ENCODE results near the gene ZDHHC1. TPM values are rescaled to one million over a fixed set of nuclear protein-coding genes. Genes with fewer than 3 reads are reported as not detected.
"Not testable (repeated sequence)": the region's sequence is repeated elsewhere in the genome, so short reads cannot be mapped to it uniquely, and the experiment has no call there.

The ZDHHC1 gene
- total RNA-seq, 2 experiments from 2014 or later = 0.58 to 0.98 TPM

DNA sequence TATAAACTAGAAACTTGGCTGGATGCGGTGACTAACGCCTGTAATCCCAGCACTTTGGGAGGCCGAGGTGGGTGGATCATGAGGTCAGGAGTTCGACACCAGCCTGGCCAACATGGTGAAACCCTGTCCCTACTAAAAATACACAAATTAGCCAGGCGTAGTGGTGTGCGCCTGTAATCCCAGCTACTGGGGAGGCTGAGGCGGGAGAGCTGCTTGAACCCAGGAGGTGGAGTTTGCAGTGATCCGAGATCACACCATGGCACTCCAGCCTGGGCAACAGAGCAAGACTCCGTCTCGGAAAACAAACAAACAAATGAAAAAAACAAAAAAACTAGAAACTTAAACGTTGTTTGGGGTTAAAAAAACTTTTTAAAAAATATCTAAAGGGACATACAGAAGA, 40.3 kb downstream of the ZDHHC1 start:
- DNase-seq; ATAC-seq; H3K27me3 Mint-ChIP-seq; H3K9me3 Mint-ChIP-seq (ENCODE audit: low read depth); intact Hi-C loops (cut with DNase I, micrococcal nuclease); CTCF ChIA-PET; H3K27ac Mint-ChIP-seq; H3K36me3 Mint-ChIP-seq (ENCODE audit: low read depth); POLR2A ChIA-PET; H3K4me3 Mint-ChIP-seq; H3K4me1 Mint-ChIP-seq: not testable (repeated sequence)

DNA sequence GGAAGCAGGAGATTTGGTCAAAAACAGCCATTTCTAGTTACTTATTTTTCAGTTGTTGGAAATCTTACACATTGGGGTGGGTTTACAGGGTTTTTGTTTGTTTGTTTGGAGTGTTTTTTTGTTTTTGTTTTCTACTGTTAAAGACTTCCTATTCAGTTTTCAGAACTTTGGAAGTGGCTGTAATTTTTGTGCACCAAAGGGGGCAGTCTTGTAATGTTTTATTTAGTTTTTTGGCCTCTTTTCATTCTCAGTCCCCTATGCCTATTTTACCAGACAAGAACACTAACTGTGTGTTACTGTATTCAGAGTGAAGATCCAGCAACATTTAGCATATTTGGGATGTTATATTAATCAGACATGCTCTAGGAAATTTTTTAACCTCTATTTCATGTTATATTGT, 43.6 kb downstream of the ZDHHC1 start:
- Mint-ChIP-seq H3K4me3 (no peak overlapping the region), H3K27ac (no peak overlapping the region), H3K9me3 (ENCODE audit: low read depth) (no peaks in the 10 kb centered on the region), H3K36me3 (ENCODE audit: low read depth) (no peaks in the 10 kb centered on the region), H3K27me3 (peaks cover 7% of the 10 kb centered on the region), H3K4me1 (no peaks in the 10 kb centered on the region)
- no peak for ATAC-seq
- intact Hi-C loops (cut with DNase I, micrococcal nuclease) = no loop called here
- POLR2A ChIA-PET = interaction anchor here (0.7 kb wide), 1 partner anchor 19 kb away, joined by 7 read pairs; no protein-coding TSS in a partner anchor
- DNase-seq = no peak
- CTCF ChIA-PET = interaction anchor here (0.7 to 2.3 kb wide), 9 partner anchors 13 to 96 kb away, joined by 3 to 6 read pairs (median 4); partner anchors contain the start of gene ZDHHC1

DNA sequence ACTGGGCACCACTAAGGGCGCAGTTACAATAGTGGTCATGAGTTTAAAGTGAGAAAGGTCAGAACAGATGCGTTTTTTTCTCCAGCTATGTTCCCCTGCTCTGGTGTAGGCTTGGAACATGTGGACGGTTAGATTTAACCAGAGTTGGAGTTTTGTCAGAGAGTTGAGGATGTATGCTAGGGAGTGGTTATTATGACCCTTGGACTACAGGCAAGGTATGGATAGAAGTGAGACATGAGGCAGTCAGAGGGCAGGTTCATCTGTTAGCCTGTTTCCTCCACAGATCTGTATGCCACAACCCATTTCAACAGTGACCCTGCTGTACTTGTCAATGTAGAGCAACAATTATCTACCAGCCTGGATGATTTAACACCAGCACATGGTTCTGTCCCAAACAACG, 45.6 kb downstream of the ZDHHC1 start:
- DNase-seq (no peak), ATAC-seq (no peak)
- ChIA-PET POLR2A (no interaction called here), CTCF (interaction anchor here (0.6 kb wide), 1 partner anchor 19 kb away, joined by 3 read pairs; no protein-coding TSS in a partner anchor)
- Mint-ChIP-seq H3K36me3 (ENCODE audit: low read depth) (no peaks in the 10 kb centered on the region), H3K27me3 (peaks cover 4% of the 10 kb centered on the region), H3K4me1 (peaks cover 2% of the 10 kb centered on the region), H3K27ac (no peak overlapping the region), H3K4me3 (no peak overlapping the region), H3K9me3 (ENCODE audit: low read depth) (no peaks in the 10 kb centered on the region)
- intact Hi-C loops (cut with DNase I, micrococcal nuclease) = no loop called here

DNA sequence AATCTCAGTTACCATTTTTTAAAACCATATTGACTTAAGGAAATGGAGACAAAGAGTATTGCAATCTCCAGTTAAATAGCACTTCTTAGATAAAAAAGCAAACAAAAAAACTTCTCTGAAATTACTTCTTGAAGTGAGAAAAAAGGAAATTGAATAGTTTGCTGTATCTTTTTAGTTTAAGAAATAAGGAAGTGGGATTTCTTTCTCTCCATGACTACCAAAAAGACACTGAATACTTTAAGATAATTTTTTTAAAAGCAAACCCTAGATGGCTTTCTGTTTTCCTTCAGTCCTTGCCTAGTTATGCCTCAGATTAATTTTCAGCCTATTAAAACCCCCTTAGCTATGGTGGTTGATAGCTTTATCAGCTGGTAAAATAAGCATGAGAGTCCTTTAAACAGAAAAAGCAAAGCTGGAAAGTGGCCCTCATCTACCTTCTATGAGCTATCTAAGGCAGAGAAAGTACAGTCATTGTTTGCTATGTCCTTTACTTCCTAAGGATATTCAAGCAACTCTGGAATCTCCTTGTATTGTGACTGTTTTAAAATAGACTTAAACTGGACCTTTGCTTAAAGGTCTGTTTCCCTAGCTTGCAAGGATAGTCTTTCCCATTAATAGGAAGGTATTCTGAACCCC, 51.6 kb downstream of the ZDHHC1 start:
- no peak overlapping the region for H3K27ac Mint-ChIP-seq
- H3K27me3 Mint-ChIP-seq = no peaks in the 10 kb centered on the region
- DNase-seq (no peak), ATAC-seq (no peak)
- ChIA-PET CTCF (interaction anchor here (1.1 to 1.5 kb wide), 2 partner anchors 8 to 35 kb away, joined by 3 to 4 read pairs; no protein-coding TSS in a partner anchor), POLR2A (interaction anchor here (0.6 kb wide), 1 partner anchor 597 kb away, joined by 3 read pairs; no protein-coding TSS in a partner anchor)
- H3K36me3 Mint-ChIP-seq (ENCODE audit: low read depth) = no peaks in the 10 kb centered on the region
- intact Hi-C loops (cut with DNase I, micrococcal nuclease) = loop anchor here in 1 of 2 experiments (2.0 to 10.0 kb wide), 3 partner anchors 16 to 220 kb away; no protein-coding TSS in a partner anchor
- H3K4me3 Mint-ChIP-seq = no peak overlapping the region
- H3K4me1 Mint-ChIP-seq = peaks cover 8% of the 10 kb centered on the region
- no peaks in the 10 kb centered on the region for H3K9me3 Mint-ChIP-seq (ENCODE audit: low read depth)

DNA sequence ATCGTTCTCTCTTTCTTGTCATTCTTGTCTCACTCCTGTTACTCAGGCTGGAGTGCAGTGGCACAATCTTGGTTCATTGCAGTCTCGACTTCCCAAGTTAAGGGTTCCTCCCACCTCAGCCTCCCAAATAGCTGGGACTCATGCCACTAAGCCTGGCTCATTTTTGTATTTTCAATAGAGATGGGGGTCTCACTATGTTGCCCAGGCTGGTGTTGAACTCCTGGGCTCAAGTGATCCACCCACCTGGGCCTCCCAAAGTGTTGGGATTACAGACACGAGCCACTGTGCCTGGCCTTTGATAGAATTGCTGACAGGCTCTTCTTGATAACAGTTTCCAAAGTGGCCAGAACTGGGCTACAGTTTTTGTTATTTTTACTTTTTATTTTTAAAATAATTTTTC, 55.2 kb downstream of the ZDHHC1 start:
- no peak overlapping the region for H3K27ac Mint-ChIP-seq
- H3K4me3 Mint-ChIP-seq = no peak overlapping the region
- DNase-seq (no peak), ATAC-seq (no peak)
- ChIA-PET CTCF (no interaction called here), POLR2A (no interaction called here)
- H3K36me3 Mint-ChIP-seq (ENCODE audit: low read depth) = no peaks in the 10 kb centered on the region
- peaks cover 10% of the 10 kb centered on the region for H3K4me1 Mint-ChIP-seq
- peaks cover 5% of the 10 kb centered on the region for H3K27me3 Mint-ChIP-seq
- H3K9me3 Mint-ChIP-seq (ENCODE audit: low read depth) = no peaks in the 10 kb centered on the region
- intact Hi-C loops (cut with DNase I, micrococcal nuclease) = loop anchor here in 1 of 2 experiments (10.0 kb wide), 1 partner anchor 224 kb away; no protein-coding TSS in a partner anchor

DNA sequence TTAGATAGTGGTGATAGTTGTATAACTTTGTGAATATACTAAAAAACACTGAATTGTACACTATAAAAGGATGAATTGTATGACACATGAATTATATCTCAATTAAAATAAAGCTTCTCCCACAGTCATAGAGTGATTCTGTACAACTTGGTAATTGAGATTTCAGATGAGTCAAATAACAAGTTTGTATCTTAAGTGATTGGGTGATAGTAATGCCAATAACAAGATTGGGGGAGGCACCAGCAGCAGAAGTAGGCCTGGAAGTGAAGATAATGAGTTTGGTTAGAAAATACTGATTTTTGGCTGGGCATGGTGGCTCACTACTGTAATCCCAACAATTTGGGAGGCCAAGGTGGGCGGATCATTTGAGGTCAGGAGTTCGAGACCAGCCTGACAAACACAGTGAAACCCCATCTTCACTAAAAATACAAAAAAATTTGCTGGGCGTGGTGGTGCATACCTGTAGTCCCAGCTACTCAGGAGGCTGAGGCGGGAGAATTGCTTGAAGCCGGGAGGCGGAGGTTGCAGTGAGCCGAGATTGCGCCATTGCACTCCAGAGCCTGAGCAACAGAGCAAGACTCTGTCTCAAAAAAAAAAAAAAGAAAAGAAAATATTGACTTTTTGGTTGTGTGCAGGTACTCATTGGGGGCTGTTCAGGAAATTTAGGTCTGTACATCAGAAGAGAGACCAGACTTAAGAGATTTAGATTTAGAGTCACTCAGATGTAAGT, 56.6 kb downstream of the ZDHHC1 start:
- H3K27me3 Mint-ChIP-seq; H3K9me3 Mint-ChIP-seq (ENCODE audit: low read depth); H3K4me1 Mint-ChIP-seq; DNase-seq; H3K4me3 Mint-ChIP-seq; H3K27ac Mint-ChIP-seq; H3K36me3 Mint-ChIP-seq (ENCODE audit: low read depth); ATAC-seq: not testable (repeated sequence)
- POLR2A ChIA-PET = interaction anchor here (0.7 kb wide), 1 partner anchor 67 kb away, joined by 4 read pairs; no protein-coding TSS in a partner anchor
- intact Hi-C loops (cut with DNase I, micrococcal nuclease) = loop anchor here in 1 of 2 experiments (10.0 kb wide), 2 partner anchors 225 to 325 kb away; no protein-coding TSS in a partner anchor
- CTCF ChIA-PET = interaction anchor here (0.9 kb wide), 1 partner anchor 13 kb away, joined by 4 read pairs; no protein-coding TSS in a partner anchor

DNA sequence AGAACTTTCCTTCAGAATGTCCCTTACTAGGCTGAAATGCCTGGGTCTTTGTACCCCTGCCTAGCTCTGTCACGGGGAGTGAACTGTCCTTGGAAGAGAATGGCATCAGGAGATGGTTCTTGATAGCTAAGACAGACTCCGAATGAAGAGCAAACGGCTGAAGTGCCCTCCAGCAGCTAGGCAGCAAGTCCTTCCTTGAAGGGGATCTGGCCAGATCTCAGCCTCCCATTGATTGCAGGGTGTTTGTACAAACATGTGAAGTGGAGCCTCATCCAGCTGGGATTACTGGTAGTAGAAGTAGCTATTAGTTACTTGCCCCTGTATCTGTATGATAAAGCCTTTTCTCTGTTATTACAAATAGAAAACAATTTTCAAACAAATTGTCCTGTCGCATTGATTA, 58.7 kb downstream of the ZDHHC1 start:
- Mint-ChIP-seq H3K4me3 (no peak overlapping the region), H3K27me3 (peaks cover 6% of the 10 kb centered on the region), H3K4me1 (peaks cover 2% of the 10 kb centered on the region), H3K9me3 (ENCODE audit: low read depth) (no peaks in the 10 kb centered on the region), H3K27ac (no peak overlapping the region), H3K36me3 (ENCODE audit: low read depth) (no peaks in the 10 kb centered on the region)
- intact Hi-C loops (cut with DNase I, micrococcal nuclease) = loop anchor here in 1 of 2 experiments (2.0 to 10.0 kb wide), 2 partner anchors 21 to 327 kb away; no protein-coding TSS in a partner anchor
- ATAC-seq (no peak), DNase-seq (no peak)
- ChIA-PET CTCF (interaction anchor here (0.7 to 1.5 kb wide), 3 partner anchors 18 to 73 kb away, joined by 3 to 4 read pairs (median 4); partner anchors contain the start of gene TPPP3), POLR2A (no interaction called here)

DNA sequence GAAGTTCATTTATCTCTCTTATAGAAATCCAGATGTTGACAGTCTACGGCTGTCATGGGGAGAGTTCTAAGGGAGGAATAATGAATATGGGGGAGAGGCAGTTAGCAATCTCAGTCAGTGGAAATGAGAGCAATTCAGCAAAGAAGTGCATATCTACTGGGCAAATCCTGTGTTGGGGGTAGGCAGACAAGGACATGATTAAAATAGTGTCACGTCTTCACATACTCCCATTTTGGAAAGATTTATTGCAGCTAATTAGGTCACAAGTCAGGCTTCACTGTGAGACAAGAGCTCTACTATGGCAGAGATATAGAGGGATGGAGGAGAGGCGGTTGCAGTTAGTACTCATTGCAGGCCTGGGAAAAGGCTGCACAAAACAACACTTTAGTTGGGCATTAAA, 59.9 kb downstream of the ZDHHC1 start:
- CTCF ChIA-PET = interaction anchor here (0.7 to 1.5 kb wide), 4 partner anchors 9 to 43 kb away, joined by 3 to 4 read pairs (median 3); partner anchors contain the start of gene TPPP3
- POLR2A ChIA-PET = no interaction called here

DNA sequence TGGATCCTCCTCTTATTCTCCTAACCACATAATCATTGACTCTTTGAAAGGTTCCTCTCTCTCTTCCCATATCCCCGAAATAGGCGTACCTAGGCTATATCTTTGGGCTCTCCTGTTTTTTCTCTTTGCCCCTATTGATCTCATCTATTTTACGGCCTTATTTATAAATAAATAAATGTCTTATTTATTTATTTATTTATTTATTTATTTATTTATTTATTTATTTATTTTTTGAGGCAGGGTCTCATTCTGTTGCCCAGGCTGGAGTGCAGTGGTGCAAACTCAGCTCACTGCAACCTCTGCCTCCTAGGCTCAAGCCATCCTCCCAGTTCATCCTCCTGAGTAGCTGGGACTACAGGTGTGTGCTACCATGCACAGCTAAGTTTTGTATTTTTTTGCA, 63.8 kb downstream of the ZDHHC1 start:
- not testable (repeated sequence) for H3K27me3 Mint-ChIP-seq; DNase-seq; H3K27ac Mint-ChIP-seq; ATAC-seq; H3K36me3 Mint-ChIP-seq (ENCODE audit: low read depth); H3K4me3 Mint-ChIP-seq; H3K9me3 Mint-ChIP-seq (ENCODE audit: low read depth); H3K4me1 Mint-ChIP-seq
- CTCF ChIA-PET = interaction anchor here (0.9 to 2.6 kb wide), 5 partner anchors 18 to 74 kb away, joined by 3 to 10 read pairs (median 4); partner anchors contain the start of genes KCTD19 and LRRC36
- intact Hi-C loops (cut with DNase I, micrococcal nuclease) = loop anchor here in 1 of 2 experiments (10.0 kb wide), 1 partner anchor 332 kb away; no protein-coding TSS in a partner anchor
- POLR2A ChIA-PET = interaction anchor here (0.6 kb wide), 1 partner anchor 19 kb away, joined by 4 read pairs; no protein-coding TSS in a partner anchor

More for the DNA sequence above, 59.9 kb downstream of the ZDHHC1 start:
- Mint-ChIP-seq H3K9me3 (ENCODE audit: low read depth) (no peaks in the 10 kb centered on the region), H3K4me1 (peaks cover 2% of the 10 kb centered on the region), H3K36me3 (ENCODE audit: low read depth) (no peaks in the 10 kb centered on the region), H3K27me3 (peaks cover 6% of the 10 kb centered on the region), H3K27ac (no peak overlapping the region), H3K4me3 (no peak overlapping the region)
- intact Hi-C loops (cut with DNase I, micrococcal nuclease) = loop anchor here in 1 of 2 experiments (2.0 to 10.0 kb wide), 2 partner anchors 22 to 328 kb away; no protein-coding TSS in a partner anchor
- ATAC-seq (no peak), DNase-seq (no peak)

DNA sequence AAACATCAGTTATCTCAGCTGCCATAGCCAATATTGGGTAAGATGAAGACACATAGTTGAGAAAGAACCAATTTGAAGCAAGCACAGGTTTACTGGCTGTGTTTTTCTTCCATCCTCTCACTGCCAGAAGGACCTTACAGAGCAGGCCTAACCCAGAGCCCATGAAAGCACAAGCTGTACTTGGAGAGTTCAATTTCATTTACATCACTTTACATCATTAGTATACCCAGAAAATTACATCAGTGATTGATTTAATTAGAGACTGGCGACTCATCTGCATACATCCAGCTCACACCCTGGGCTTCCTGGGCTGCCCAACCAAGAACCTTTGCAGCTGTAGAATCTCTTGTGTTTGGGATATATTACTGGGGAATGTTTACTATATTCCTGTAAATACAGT, 66.0 kb downstream of the ZDHHC1 start:
- ATAC-seq = no peak
- H3K36me3 Mint-ChIP-seq (ENCODE audit: low read depth) = no peaks in the 10 kb centered on the region
- no peaks in the 10 kb centered on the region for H3K9me3 Mint-ChIP-seq (ENCODE audit: low read depth)
- DNase-seq = no peak
- H3K4me3 Mint-ChIP-seq = no peak overlapping the region
- CTCF ChIA-PET = interaction anchor here (0.6 to 2.6 kb wide), 3 partner anchors 24 to 71 kb away, joined by 4 to 10 read pairs (median 4); partner anchors contain the start of genes KCTD19 and LRRC36
- intact Hi-C loops (cut with DNase I, micrococcal nuclease) = loop anchor here in 1 of 2 experiments (10.0 kb wide), 1 partner anchor 334 kb away; no protein-coding TSS in a partner anchor
- peaks cover 2% of the 10 kb centered on the region for H3K27me3 Mint-ChIP-seq
- peaks cover 2% of the 10 kb centered on the region for H3K4me1 Mint-ChIP-seq
- POLR2A ChIA-PET = no interaction called here
- H3K27ac Mint-ChIP-seq = no peak overlapping the region

DNA sequence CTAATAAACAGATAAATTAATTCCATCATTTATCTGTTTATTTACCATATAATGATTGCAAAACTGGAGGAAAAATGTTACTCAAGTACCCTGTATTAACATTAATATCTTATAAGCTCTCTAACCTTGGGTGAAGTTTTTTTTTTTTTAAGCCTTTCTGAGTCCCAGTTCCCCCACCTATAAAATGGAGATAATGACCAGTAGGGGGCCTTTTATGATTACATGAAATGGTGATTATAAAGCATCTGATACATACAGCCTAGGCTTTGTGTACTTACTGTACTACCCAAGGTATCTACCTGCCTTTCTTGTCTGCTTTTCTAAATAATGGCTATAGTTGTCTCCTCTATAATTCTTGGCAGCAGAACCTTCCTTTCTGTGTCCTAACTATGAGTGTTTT, 67.1 kb downstream of the ZDHHC1 start:
- Mint-ChIP-seq H3K36me3 (ENCODE audit: low read depth) (no peaks in the 10 kb centered on the region), H3K27me3 (peaks cover 2% of the 10 kb centered on the region), H3K27ac (no peak overlapping the region), H3K4me1 (peaks cover 2% of the 10 kb centered on the region), H3K4me3 (no peak overlapping the region), H3K9me3 (ENCODE audit: low read depth) (no peaks in the 10 kb centered on the region)
- ChIA-PET CTCF (interaction anchor here (0.6 to 0.7 kb wide), 3 partner anchors 20 to 88 kb away, joined by 3 to 4 read pairs (median 3); no protein-coding TSS in a partner anchor), POLR2A (interaction anchor here (0.6 kb wide), 1 partner anchor 330 kb away, joined by 3 read pairs; no protein-coding TSS in a partner anchor)
- no peak for DNase-seq
- intact Hi-C loops (cut with DNase I, micrococcal nuclease) = loop anchor here (1.0 to 5.0 kb wide), 3 partner anchors 16 to 118 kb away; no protein-coding TSS in a partner anchor
- peak; percentile 55 for ATAC-seq

All from activated CD4-positive, alpha-beta T cell treated with anti-CD3 and anti-CD28 coated beads for 36 hours (primary cell).